Activated CD4-positive, alpha-beta T cell treated with anti-CD3 and anti-CD28 coated beads, Interleukin-2, amount 50 U/mL, for 16 hours (primary cell): Measurements from ENCODE around the gene TBC1D10B.

Experiments used
- DNase-seq: peaks from one replicate; pipeline ENCODE4 v3.0.0-alpha.2; 2020

TBC1D10B gene

DNA sequence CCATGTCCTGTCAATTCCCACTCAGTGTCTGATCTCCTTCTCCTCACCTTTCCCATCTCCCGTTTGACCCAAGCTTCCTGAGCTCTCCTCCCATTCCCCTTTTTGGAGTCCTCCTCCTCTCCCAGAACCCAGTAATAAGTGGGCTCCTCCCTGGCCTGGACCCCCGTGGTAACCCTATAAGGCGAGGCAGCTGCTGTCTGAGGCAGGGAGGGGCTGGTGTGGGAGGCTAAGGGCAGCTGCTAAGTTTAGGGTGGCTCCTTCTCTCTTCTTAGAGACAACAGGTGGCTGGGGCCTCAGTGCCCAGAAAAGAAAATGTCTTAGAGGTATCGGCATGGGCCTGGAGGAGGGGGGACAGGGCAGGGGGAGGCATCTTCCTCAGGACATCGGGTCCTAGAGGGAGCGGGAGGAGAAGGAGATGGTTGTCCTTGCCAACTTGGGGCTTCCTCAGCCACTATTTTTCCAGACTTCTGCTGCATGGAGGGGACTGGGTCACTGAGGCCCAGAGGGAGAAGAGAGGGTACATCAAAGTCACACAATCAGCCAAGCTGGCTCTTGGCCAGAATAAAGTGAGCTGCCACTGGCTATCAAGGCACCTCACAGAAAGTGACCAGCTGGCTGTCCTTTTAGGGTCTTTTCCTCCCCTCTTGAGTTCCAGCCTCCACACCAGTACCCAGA lies 1.9 kb upstream of the TBC1D10B start:
- no peak for DNase-seq

DNA sequence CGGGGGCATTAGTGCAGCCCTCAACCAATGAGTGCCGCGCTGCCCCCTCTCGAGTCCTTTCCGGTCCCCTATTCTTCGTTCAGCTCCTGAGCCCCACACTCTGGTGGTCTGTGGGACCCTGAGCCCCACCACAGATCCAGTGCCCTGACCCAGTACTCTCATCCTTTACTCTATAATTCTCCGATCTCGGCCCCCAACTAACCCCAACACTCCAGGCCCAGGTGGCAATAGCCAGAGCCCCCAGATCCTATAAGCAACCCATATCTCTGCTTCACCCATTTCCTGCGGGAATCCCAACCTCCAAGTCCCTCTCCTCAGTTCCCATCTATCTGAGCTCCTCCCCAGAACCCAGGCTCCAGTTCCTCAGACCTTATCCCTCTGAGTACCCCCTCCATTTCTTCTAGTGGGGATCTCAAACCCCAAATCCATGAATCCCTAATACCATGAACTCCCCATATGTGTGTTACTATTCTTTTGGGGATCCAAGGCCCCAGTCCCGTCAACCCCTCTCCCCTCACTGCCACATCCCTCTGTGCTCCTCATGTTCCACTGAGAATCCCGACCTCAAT lies 1.0 kb upstream of the TBC1D10B start:
- DNase-seq, result no peak

DNA sequence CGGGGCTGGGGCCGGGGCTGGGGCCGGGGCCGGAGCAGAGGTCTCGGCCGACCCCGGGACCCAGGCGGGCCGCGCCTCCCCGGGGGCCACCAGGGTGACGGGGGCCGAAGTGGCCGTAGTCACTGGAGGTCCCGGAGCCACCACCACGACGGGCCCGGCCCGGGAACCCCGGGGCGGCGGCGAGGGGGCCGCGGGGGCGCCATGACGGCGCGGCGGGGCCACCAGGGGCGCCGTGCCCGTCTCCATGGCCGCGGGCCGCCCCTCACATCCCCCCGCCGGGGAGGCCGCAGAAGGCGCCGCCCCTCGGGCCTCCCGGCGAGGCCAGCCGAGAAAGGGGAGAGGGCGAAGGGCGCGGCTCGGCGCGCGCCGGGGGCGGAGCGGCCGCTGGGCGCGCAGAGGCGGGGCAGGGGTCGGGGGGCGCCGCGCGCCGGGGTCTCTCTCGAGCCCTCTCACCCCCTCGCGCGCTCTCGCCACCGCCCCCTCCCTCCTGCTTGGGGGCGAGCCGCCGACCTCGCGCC lies 297 bp downstream of the TBC1D10B start:
- DNase-seq, result no peak

DNA sequence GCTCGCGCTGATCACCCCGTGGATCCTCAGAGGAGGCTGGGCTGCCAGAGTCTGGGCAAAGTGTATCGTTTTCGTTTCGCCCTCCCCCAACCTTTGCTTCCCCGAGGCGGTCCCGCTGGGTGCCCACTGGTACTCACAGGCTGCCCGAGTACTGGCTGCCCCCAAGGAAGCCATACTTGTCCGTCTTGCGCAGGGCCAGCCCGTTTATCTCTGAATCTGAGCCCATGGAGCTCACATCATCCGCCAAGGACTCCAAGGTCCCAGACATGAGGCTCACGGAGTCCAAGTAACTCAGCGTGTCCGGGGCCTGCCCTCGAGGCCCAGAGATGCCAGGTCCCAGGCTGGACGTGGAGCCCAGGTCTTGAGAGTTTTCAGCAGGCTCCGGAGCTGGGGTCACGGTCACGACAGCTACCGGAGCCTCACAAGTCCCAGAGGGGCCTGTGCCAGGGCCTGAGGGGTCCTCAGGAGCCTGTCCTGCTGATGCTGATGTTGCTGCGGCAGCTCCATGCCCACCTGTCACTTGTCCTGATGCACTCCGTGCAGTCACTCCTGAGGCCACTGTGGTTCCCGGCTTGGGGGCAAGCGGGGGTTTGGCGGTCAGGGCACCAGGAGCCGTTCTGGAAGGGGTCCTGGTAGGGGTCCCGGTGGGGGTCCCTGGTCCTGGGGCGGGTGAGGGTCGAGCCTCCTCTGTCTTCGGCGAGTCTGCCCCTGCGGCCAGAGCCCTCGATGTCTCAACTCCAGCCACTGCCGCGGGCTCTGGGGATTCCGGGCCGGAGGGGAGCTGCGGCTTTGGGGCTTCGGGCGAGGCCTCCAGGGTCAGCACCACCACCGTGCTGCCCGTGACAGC lies 980 bp downstream of the TBC1D10B start:
- DNase-seq, result no peak

DNA sequence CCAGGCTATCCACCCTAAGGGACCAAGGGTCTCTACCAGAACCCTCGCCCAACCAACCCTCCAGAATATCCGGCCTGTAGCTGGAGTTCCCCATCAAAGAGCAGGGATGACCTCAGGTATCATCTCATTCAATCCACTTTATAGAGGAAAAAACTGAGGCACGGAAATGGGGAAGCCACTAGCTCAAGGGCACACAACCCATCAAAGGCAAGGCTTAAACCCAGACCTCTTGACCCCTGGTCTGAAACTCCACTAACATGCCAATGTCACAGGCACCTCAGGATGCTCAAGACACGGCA lies 1.6 kb downstream of the TBC1D10B start:
- no peak for DNase-seq

DNA sequence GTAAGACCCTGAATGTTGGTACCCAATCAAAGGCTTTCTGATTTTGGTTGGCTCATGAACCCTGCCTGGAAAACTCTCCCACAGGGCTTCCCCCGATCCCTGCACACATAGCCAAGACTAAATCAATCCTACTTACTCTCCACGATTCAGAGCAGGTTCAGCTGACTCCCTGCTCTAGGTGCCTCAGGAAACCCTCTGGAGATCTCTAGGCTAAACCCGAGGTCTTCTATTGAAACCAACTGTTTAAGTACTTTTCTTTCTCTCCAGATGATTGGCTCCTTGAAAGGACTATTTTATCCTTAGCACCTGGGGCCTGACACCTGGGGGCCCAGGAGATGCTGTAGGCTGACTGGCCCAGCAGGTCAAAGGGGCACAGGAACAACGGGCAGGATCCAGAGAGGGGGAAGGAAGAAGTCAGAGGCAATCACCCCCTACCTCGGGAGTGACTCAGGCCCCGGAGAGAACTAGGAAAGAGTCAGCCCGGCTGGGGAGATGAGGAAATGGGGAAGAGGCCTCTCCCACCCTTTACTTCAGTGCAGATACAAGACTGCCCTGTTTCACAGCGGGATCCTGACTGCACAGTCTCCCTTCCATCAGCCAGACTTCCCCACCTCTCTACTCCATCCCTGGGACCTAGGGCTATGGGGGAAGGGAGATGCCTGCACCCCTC lies 2.0 kb downstream of the TBC1D10B start:
- no peak for DNase-seq

DNA sequence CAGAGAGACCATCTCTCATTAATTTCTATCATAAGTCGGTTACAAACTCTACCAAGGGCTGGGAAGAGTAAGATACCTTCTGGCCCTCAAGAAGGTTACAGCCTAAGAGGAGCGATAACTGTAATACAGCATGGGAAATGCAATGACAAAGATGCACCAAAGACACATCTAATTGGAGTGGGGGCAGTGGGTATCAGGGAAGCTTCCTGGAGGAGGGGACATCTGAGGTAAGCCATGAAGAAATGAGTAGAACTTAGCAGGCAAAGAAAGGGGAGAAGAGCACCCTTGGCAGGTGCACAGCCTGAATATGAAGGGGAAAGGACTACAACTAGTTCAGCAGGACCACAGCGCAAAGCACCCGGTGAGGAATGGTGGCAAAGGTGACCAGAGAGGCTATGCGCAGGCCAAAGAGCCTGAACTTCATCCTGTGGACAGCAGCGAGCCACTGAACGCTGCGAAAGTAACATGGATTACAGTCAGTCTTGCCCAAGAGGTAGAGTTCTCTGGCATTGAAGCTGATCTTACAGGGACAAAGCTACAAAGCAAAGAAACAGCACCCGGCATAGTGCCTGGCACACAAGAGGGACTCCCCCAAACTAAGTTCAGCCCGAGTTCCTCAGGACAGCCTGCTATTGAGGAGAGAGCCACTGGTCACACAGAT lies 2.8 kb downstream of the TBC1D10B start:
- no peak for DNase-seq

DNA sequence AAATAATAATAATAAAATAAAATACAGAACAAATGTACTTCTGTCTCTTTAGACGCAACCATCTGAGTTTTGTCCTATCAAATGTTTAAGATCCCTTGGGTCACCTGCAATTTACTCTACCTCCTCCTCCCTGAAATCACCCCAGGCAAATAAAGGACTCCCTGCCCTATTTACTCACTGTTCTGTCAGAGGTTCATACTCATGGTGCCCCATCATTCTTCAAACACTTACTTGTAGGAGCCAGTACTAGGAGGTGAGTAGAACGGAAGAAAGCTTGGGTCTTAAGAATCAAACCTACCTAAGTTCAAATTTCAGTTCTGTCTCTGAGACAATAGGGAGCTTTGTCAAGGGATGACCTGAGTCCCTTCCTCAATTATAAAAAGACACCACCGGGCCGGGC lies 3.8 kb downstream of the TBC1D10B start:
- no peak for DNase-seq

DNA sequence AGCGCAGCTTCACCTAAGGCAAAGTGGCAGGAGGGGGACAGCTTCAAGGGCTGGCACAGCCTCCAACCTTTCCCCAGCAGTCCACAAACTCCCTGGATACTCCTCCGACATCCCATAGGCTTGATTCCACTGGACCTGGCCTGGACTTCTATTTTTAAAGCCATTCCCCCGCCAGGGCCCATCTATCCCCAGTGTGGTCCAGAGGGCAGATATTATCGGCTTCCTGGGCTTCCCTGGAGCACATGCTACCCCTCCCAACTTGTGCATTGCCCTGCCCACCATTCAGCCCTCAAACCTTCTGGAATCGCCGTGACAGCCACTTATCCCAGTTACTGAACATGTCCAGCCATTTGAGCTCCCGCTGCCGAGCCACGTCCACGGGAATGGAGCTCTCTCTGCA lies 5.1 kb downstream of the TBC1D10B start:
- no peak for DNase-seq

DNA sequence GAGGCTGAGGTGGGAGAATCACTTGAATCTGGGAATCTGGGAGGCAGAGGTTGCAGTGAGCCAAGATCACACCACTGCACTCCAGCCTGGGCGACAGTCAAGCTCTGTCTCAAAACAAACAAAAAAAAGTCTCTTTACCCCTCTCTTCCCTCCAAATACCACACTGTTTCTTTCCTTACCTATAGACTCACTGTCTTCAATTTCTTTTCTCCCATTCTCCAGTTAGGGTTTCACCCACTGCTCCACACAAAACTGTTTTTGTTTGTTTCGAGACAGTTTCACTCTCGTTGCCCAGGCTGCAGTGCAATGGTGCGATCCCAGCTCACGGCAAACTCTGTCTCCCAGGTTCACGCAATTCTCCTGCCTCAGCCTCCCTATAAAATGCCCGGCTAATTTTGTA lies 9.1 kb downstream of the TBC1D10B start:
- no peak for DNase-seq

DNA sequence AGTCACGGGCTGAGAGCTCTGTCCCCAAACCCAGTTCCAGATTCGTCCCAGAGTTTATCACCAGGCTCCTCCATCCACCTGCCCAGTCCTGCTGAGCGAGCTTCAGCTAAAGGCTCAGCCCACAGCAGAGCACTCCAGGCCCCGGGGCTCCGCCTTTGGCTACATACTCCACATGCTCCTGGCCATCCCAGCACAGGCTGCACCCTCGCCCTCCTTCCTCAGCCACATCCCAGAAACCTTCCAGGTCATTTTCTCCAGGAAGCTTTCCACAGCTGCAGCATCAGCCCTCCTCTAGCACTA lies 10.5 kb downstream of the TBC1D10B start:
- DNase-seq, result no peak

DNA sequence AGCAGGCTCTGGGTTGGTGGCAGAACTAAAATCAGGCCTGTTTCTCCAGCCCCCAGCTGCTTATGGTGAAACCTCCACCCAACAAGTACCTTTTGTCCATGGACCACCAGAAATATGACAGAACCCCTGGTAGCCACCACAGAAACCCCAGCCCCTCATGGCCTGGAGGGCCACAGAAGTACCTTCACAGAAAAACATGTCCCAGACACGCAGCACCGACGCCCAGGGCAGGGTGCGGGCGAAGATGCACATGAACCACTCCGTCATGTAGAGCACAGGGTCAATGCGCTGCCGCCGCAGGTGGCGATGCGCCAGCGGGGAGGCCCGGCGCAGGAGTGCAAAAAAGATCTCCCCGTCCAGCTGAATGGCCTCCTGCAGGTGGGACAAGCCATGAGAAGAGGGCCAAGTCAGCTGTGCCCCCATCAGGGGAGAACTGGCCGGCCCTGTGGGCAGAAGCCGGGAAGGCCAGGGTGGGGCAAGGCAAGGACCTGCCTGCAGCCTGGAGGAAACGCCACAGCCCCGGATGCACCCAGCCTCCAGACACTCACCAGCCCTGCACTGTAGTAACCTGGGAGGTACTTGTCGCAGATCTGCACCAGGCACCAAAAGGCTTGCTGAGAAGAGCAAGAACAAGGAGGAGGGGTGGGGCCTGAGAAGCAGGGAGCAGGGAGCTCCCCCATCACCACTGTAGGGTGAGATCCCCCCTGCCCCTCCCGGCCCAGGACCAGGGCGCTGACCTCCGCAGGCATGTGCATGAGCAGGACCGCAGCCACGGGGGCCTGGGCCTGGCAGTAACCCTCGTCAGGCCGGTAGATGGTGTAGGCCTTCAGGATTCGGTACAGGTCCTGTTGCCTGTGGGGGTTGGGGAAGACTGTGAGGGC lies 11.1 kb downstream of the TBC1D10B start:
- no peak for DNase-seq

DNA sequence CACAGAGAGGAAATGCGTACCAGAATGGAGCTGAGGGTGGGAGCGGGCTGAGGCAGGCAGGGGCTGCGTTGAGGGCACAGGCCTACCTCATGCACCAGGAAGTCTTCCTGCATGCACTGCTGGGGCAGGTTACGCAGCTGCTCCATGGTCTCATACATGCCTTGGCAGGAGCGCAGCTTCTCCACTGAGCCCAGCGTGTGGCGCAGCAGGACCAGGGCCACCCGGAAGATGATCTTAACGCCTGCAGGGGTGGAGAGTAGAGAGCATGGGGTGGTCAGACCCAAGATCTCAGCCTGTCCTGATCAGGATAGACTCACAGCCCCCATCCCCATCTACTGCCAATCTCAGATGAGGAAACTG lies 11.7 kb downstream of the TBC1D10B start:
- no peak for DNase-seq

DNA sequence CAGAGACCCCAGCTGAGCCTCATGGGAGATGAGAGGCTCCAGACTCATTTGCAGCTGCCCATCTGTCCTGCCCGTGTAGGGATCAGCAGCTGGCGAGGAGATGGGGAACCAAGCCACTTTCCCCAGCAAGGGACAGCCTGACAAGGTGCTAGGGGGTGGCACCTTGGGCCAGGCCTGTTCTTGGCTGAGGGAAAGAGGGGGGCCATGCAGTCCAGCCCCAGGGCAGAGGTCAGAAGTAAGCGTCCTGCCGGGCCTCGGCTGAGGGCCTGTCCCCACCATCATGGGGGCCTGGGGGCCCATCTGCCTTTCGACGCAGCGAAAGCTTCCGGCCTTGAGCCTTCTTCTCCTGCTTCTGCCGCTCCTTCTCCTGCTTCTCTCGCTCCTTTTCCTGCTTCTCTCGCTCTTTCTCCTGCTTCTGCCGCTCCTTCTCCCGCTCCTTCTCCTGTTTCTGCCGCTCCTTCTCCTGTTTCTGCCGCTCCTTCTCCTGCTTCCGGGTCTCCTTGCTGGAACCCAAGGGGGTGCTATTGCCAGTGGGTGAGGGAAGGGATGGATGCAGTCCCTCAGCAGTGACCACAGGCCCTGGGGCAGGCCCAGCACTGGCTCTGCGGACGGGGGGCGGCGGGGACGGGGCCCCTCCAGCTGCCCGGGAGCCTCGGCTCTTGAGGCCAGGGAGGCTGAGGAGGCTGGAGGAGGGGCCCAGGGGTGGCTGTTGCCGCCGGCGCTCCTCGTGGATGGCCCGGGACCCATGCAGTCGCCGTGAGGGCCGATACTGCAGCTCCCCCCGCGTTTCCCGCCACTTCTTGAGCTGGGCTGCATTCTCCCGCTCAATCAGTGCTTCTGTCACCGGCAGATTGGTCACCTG lies 12.3 kb downstream of the TBC1D10B start:
- DNase-seq, result no peak

DNA sequence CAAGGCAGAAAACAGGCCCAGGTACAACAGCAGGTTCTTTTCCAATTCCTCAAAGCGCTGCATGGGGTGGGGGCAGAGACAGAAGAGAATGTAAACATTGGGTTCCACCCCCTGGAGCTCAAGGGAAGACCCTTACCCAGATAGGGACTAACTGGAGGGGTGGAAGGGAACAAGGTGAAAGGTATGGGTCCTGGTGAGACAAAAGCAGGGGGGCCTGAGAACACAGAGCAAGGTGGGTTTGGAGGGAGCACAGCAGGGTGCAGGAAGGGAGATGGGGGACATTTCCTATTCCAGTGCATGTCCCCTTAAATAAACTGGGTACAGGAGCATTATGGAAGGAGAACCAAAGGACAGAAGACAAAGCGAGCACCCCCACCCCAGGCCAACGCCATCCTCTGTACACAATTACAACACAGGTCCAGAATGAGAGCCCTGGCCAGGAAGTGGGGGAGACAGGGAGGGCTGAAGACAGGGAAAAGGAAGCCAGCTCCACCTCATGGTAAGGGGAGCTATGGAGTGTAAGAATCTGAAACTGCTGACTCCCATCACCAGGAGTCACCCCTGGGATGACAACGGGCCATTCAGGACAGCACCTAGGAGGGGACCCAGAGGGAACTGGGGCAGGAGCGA lies 13.1 kb downstream of the TBC1D10B start:
- DNase-seq, result no peak

DNA sequence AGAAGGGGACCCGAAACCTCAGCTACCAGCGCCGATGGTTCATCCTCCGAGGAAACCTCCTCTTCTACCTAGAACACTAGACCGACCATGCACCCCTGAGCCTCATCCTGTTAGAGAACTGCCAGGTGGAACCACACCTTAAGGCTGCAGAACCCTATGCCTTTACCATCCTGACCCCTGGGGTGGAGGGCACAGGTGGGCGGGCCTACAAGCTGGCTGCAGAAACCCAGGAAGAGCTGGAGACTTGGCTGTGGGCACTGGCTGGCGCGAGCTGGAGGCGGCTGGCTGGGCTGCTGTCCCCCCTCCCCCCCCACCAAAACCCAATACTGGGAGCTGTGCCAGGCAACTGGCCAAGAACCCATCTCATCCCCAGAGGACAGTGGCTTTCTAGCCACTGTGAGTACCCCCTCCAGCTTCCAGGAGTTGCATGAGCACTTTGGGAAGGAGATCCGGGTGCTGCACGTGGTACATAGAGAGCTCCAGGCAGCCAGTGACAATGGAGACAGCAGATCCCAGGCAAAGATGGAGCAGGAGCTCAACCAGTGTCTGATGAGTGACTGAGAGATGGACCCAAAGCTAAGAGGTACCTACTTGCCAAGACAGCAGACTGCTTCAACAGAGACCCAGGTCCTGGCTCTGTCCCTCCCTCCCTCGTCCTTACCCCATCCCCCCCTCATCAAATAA lies 13.8 kb downstream of the TBC1D10B start:
- DNase-seq, result no peak

DNA sequence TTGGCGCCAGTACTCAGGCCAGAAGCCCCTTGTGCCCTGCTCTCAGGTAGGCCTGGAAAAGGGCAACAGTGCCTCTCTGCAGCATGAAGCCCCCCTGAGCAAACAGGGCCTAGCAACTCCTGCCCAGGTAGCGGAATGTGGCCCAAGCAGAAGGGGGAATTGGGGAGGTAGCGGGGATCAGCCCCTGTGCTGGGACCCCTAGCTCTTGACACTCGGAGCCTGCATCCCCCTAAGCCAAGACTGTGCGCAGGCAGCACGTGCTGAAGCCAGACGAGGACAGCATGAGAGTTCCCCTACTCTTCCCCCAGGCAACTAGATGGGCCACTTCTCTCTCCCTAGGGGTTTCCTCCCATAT lies 14.4 kb downstream of the TBC1D10B start:
- no peak for DNase-seq

DNA sequence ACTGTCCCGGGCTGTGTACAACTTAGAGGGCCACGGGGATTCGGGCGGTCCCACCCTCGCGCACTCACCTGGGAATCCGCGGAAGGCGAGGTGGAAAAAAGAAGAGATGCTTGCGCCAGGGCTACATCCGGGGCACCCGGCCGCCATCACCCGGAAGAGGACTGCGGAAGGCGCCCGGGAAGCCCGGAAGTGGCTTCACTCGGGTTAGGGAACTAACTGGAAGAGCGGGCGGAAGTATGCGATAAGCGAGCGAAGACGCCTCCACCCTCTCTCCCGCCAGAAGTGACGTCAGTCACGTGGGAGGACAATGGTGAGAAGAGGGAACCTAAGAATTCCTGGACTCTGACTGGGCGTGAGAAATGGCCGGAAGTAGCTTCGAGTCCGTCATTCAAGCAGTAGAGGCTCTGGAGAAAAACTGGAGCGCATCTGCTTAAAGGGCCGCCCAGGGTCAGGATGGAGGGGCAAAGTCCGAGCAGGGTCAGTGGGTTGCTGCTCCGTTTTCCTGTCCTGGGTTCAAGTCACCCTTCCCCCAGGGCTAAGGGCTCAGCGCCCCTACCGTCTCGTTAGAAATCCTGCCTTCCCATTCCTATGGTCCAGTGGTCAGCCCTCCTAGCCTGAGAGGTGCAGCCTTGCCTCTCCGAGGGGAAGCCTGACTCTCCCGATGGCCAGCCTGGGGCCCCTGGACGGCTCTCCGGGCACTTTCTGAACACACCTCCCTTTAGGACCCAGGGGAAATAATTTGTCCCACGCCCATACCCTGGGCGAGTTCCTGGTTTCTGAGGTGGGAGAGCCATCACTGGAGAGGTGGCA lies 14.9 kb downstream of the TBC1D10B start, which contains the start of gene CD2BP2:
CD2BP2 (minus strand) TSS at position 165 of the 810 bp plus-strand sequence. CDS start 627 bp downstream, outside the sequence.
- peak; percentile 96 for DNase-seq
